HEK293 (cell line): Measurements from ENCODE around the gene PODXL2.

ENCODE experiments used
- CTCF ChIP-seq: fragments of 450-650 bp; formaldehyde crosslinking; IDR thresholded peaks from 2 replicates; pipeline ENCODE4 v1.5.1; 2016; ENCODE audit warnings: missing biosample characterization, missing genetic modification characterization
- FEZF1 ChIP-seq: fragments of 450-650 bp; formaldehyde crosslinking; IDR thresholded peaks from 2 replicates; pipeline ENCODE4 v1.5.1; 2016; ENCODE audit warnings: missing biosample characterization, missing genetic modification characterization
- MZF1 ChIP-seq: fragments of 450-650 bp; formaldehyde crosslinking; IDR thresholded peaks from 2 replicates; pipeline ENCODE4 v1.5.1; 2017; ENCODE audit warnings: missing biosample characterization, missing genetic modification characterization, borderline replicate concordance
- SETDB1 ChIP-seq: IDR thresholded peaks from one replicate; pipeline ENCODE4 v1.6.1; 2017; ENCODE audit warnings: mild to moderate bottlenecking, low read length, moderate library complexity, mixed read lengths; ENCODE audit not compliant: insufficient read length
- ZNF23 ChIP-seq: fragments of 450-650 bp; formaldehyde crosslinking; IDR thresholded peaks from 2 replicates; pipeline ENCODE4 v1.5.1; 2016; ENCODE audit warnings: missing biosample characterization, missing genetic modification characterization, borderline replicate concordance
- ZNF292 ChIP-seq: fragments of 450-650 bp; formaldehyde crosslinking; IDR thresholded peaks from 2 replicates; pipeline ENCODE4 v1.5.1; 2016; ENCODE audit warnings: low read depth, missing biosample characterization, missing genetic modification characterization, borderline replicate concordance
- ZNF521 ChIP-seq: fragments of 450-650 bp; formaldehyde crosslinking; IDR thresholded peaks from 2 replicates; pipeline ENCODE4 v1.5.1; 2017; ENCODE audit warnings: missing biosample characterization, mild to moderate bottlenecking, missing genetic modification characterization
- ZNF747 ChIP-seq: fragments of 450-650 bp; formaldehyde crosslinking; IDR thresholded peaks from 2 replicates; pipeline ENCODE4 v1.5.1; 2016; ENCODE audit warnings: missing biosample characterization, missing genetic modification characterization
- TF ChIP-seq, protein P1 (sequence below): fragments of 450-650 bp; formaldehyde crosslinking; IDR thresholded peaks from 2 replicates; pipeline ENCODE4 v1.5.1; 2016; ENCODE audit warnings: missing biosample characterization, missing genetic modification characterization

- TF ChIP-seq ZNF292 (tag by site-specific recombination) (no peak), ZNF747 (tag by site-specific recombination) (no peak), CTCF (tag by site-specific recombination) (no peak), FEZF1 (tag by site-specific recombination) (no peak), ZNF23 (tag by site-specific recombination) (no peak), ZNF521 (tag by site-specific recombination) (no peak), MZF1 (no peak), SETDB1 (no peak)
- TF ChIP-seq, protein P1, sequence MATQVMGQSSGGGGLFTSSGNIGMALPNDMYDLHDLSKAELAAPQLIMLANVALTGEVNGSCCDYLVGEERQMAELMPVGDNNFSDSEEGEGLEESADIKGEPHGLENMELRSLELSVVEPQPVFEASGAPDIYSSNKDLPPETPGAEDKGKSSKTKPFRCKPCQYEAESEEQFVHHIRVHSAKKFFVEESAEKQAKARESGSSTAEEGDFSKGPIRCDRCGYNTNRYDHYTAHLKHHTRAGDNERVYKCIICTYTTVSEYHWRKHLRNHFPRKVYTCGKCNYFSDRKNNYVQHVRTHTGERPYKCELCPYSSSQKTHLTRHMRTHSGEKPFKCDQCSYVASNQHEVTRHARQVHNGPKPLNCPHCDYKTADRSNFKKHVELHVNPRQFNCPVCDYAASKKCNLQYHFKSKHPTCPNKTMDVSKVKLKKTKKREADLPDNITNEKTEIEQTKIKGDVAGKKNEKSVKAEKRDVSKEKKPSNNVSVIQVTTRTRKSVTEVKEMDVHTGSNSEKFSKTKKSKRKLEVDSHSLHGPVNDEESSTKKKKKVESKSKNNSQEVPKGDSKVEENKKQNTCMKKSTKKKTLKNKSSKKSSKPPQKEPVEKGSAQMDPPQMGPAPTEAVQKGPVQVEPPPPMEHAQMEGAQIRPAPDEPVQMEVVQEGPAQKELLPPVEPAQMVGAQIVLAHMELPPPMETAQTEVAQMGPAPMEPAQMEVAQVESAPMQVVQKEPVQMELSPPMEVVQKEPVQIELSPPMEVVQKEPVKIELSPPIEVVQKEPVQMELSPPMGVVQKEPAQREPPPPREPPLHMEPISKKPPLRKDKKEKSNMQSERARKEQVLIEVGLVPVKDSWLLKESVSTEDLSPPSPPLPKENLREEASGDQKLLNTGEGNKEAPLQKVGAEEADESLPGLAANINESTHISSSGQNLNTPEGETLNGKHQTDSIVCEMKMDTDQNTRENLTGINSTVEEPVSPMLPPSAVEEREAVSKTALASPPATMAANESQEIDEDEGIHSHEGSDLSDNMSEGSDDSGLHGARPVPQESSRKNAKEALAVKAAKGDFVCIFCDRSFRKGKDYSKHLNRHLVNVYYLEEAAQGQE (tag by site-specific recombination): no peak
Measured at GRCh38 chr3:127600749-127601456, 28.1 kb upstream of the PODXL2 start.
